ENCODE measurements around the gene OPN1MW3.

- no peak for TF ChIP-seq CTCF (IDR thresholded peaks at IDR 0.05; ENCODE audit: low read length)
- no peak for TF ChIP-seq EZH2 (IDR thresholded peaks at IDR 0.05; ENCODE audit: borderline replicate concordance, low read length)
Measured at GRCh38 chrX:154298312-154298711, 40.9 kb downstream of the OPN1MW3 start.
